ENCODE data around the gene CILP2.

GRCh38 chr19:19492026-19492610 is 45.9 kb upstream of the CILP2 start:
- TF ChIP-seq, protein P1, sequence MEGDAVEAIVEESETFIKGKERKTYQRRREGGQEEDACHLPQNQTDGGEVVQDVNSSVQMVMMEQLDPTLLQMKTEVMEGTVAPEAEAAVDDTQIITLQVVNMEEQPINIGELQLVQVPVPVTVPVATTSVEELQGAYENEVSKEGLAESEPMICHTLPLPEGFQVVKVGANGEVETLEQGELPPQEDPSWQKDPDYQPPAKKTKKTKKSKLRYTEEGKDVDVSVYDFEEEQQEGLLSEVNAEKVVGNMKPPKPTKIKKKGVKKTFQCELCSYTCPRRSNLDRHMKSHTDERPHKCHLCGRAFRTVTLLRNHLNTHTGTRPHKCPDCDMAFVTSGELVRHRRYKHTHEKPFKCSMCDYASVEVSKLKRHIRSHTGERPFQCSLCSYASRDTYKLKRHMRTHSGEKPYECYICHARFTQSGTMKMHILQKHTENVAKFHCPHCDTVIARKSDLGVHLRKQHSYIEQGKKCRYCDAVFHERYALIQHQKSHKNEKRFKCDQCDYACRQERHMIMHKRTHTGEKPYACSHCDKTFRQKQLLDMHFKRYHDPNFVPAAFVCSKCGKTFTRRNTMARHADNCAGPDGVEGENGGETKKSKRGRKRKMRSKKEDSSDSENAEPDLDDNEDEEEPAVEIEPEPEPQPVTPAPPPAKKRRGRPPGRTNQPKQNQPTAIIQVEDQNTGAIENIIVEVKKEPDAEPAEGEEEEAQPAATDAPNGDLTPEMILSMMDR (conservative IDR thresholded peaks at IDR 0.05; ENCODE audit: low read depth, low read length): no peak
- TF ChIP-seq EZH2 (IDR thresholded peaks at IDR 0.05; ENCODE audit: borderline replicate concordance, low read depth, low read length, poor library complexity, severe bottlenecking): no peak
